Mesendoderm (in vitro differentiated cells): ENCODE data around the gene IL1RL1.

Experiments used
- DNase-seq: peaks from one replicate; pipeline ENCODE4 v3.0.0; 2013
- H2AK5ac ChIP-seq: 2 replicates; pipeline ENCODE4 v1.6.1; 2013; ENCODE audit warnings: low read length, inconsistent platforms
- H2BK120ac ChIP-seq: 2 replicates; pipeline ENCODE4 v1.6.1; 2013; ENCODE audit warnings: low read depth, mild to moderate bottlenecking, low read length, moderate library complexity, mixed read lengths
- H2BK15ac ChIP-seq: replicated peaks from 2 replicates; pipeline ENCODE4 v1.6.1; 2013; ENCODE audit warnings: low read depth, mild to moderate bottlenecking, moderate library complexity
- H2BK5ac ChIP-seq: 2 replicates; pipeline ENCODE4 v1.6.1; 2013; ENCODE audit warnings: low read length, inconsistent platforms
- H3K18ac ChIP-seq: 2 replicates; pipeline ENCODE4 v1.6.1; 2013; ENCODE audit warnings: mild to moderate bottlenecking, low read length, mixed read lengths
- H3K23ac ChIP-seq: one replicate; pipeline ENCODE4 v1.6.1; 2013; ENCODE audit warnings: low read length
- H3K27ac ChIP-seq: 2 replicates; pipeline ENCODE4 v1.5.1; 2013; ENCODE audit warnings: low read depth, mild to moderate bottlenecking, inconsistent platforms, low read length, moderate library complexity
- H3K27me3 ChIP-seq: 2 replicates; pipeline ENCODE4 v1.6.1; 2013; ENCODE audit warnings: low read length, control low read depth, mild to moderate bottlenecking, inconsistent platforms; ENCODE audit not compliant: insufficient read depth, poor library complexity
- H3K36me3 ChIP-seq: 2 replicates; pipeline ENCODE4 v1.6.1; 2013; ENCODE audit warnings: low read length, inconsistent platforms; ENCODE audit not compliant: control insufficient read depth, insufficient read depth
- H3K4ac ChIP-seq: one replicate; pipeline ENCODE4 v1.6.1; 2013; ENCODE audit warnings: low read depth, mild to moderate bottlenecking, low read length, moderate library complexity
- H3K4me1 ChIP-seq: 2 replicates; pipeline ENCODE4 v1.6.1; 2013; ENCODE audit warnings: low read depth, low read length, inconsistent platforms; ENCODE audit not compliant: control insufficient read depth
- H3K4me2 ChIP-seq: 2 replicates; pipeline ENCODE4 v1.6.1; 2013; ENCODE audit warnings: low read length
- H3K4me3 ChIP-seq: 2 replicates; pipeline ENCODE4 v1.5.1; 2013; ENCODE audit warnings: mild to moderate bottlenecking, low read length
- H3K56ac ChIP-seq: one replicate; pipeline ENCODE4 v1.6.1; 2013; ENCODE audit warnings: low read length
- H3K79me1 ChIP-seq: 2 replicates; pipeline ENCODE4 v1.6.1; 2013; ENCODE audit warnings: low read length, inconsistent platforms
- H3K79me2 ChIP-seq: 2 replicates; pipeline ENCODE4 v1.6.1; 2013; ENCODE audit warnings: mild to moderate bottlenecking, low read length; ENCODE audit not compliant: control insufficient read depth, insufficient read depth
- H3K9ac ChIP-seq: 2 replicates; pipeline ENCODE4 v1.6.1; 2013; ENCODE audit warnings: low read length, inconsistent platforms
- H4K5ac ChIP-seq: one replicate; pipeline ENCODE4 v1.6.1; 2013; ENCODE audit warnings: low read length
- H4K8ac ChIP-seq: one replicate; pipeline ENCODE4 v1.6.1; 2013; ENCODE audit warnings: low read depth, mild to moderate bottlenecking, control low read depth, low read length, moderate library complexity
- WGBS: extraction: QIAGEN DNeasy Blood & Tissue Kit; methylation state at CpG from one replicate; pipeline ENCODE4 v1.1.7; 2013; ENCODE audit warnings: low lambda C conversion rate, missing lambda C conversion rate; ENCODE audit not compliant: insufficient coverage; ENCODE audit errors: extremely low coverage; 5-methylcytosine and 5-hydroxymethylcytosine counted together

IL1RL1 gene

GRCh38 chr2:102294802-102295489, 16.4 kb upstream of the IL1RL1 start:
- Histone ChIP-seq H3K79me2 (no peaks in the 10 kb centered on the region), H3K27ac (no peak overlapping the region), H3K18ac (no peak overlapping the region), H3K56ac (no peak overlapping the region), H3K4ac (no peak overlapping the region), H4K8ac (no peak overlapping the region), H2AK5ac (no peak overlapping the region), H3K27me3 (no peaks in the 10 kb centered on the region), H3K4me1 (no peaks in the 10 kb centered on the region), H2BK120ac (no peak overlapping the region), H3K4me3 (no peak overlapping the region), H4K5ac (no peak overlapping the region), H2BK15ac (no peak overlapping the region), H3K9ac (no peak overlapping the region), H2BK5ac (no peak overlapping the region), H3K23ac (no peak overlapping the region), H3K36me3 (no peaks in the 10 kb centered on the region), H3K79me1 (no peaks in the 10 kb centered on the region), H3K4me2 (no peak overlapping the region)
- DNase-seq, result no peak
- no CpG with 5 or more reads among the region's 3 CpGs for WGBS

- Histone ChIP-seq H3K9ac (no peak overlapping the region), H4K8ac (no peak overlapping the region), H2BK5ac (no peak overlapping the region), H3K79me2 (no peaks in the 10 kb centered on the region), H3K27me3 (no peaks in the 10 kb centered on the region), H2BK15ac (no peak overlapping the region), H3K4me2 (no peak overlapping the region), H3K4me3 (no peak overlapping the region), H3K18ac (no peak overlapping the region), H3K4me1 (no peaks in the 10 kb centered on the region), H3K36me3 (no peaks in the 10 kb centered on the region), H3K4ac (no peak overlapping the region), H2BK120ac (no peak overlapping the region), H4K5ac (no peak overlapping the region), H3K27ac (no peak overlapping the region), H2AK5ac (no peak overlapping the region), H3K23ac (no peak overlapping the region), H3K79me1 (no peaks in the 10 kb centered on the region), H3K56ac (no peak overlapping the region)
- DNase-seq, result no peak
- WGBS, result no CpG with 5 or more reads among the region's 1 CpG
Observed at GRCh38 chr2:102295566-102295965, 15.8 kb upstream of the IL1RL1 start.

GRCh38 chr2:102296449-102296848, 14.9 kb upstream of the IL1RL1 start:
- Histone ChIP-seq H3K9ac (no peak overlapping the region), H3K23ac (no peak overlapping the region), H4K8ac (no peak overlapping the region), H3K36me3 (no peaks in the 10 kb centered on the region), H2BK120ac (no peak overlapping the region), H3K56ac (no peak overlapping the region), H3K18ac (no peak overlapping the region), H3K4me1 (no peaks in the 10 kb centered on the region), H3K4me2 (no peak overlapping the region), H3K79me2 (no peaks in the 10 kb centered on the region), H3K27ac (no peak overlapping the region), H3K27me3 (no peaks in the 10 kb centered on the region), H3K4me3 (no peak overlapping the region), H3K4ac (no peak overlapping the region), H2AK5ac (no peak overlapping the region), H2BK5ac (no peak overlapping the region), H2BK15ac (no peak overlapping the region), H3K79me1 (no peaks in the 10 kb centered on the region), H4K5ac (no peak overlapping the region)
- DNase-seq, result no peak

GRCh38 chr2:102297891-102298290, 13.5 kb upstream of the IL1RL1 start:
- H3K4me2 ChIP-seq, result no peak overlapping the region
- H4K5ac ChIP-seq, result no peak overlapping the region
- H2BK120ac ChIP-seq, result no peak overlapping the region
- no peak overlapping the region for H3K56ac ChIP-seq
- no peak overlapping the region for H3K18ac ChIP-seq
- WGBS, result no CpG with 5 or more reads among the region's 3 CpGs
- no peak overlapping the region for H3K23ac ChIP-seq
- H2BK15ac ChIP-seq, result no peak overlapping the region
- no peak overlapping the region for H3K27ac ChIP-seq
- H3K4me3 ChIP-seq, result no peak overlapping the region
- no peak overlapping the region for H3K4ac ChIP-seq
- H3K79me1 ChIP-seq, result no peaks in the 10 kb centered on the region
- no peak overlapping the region for H4K8ac ChIP-seq
- no peaks in the 10 kb centered on the region for H3K4me1 ChIP-seq
- no peaks in the 10 kb centered on the region for H3K36me3 ChIP-seq
- no peak overlapping the region for H3K9ac ChIP-seq
- H2BK5ac ChIP-seq, result no peak overlapping the region
- DNase-seq, result no peak
- H2AK5ac ChIP-seq, result no peak overlapping the region
- H3K27me3 ChIP-seq, result no peaks in the 10 kb centered on the region
- H3K79me2 ChIP-seq, result no peaks in the 10 kb centered on the region

- H3K4ac ChIP-seq, result no peak overlapping the region
- WGBS, result no CpG with 5 or more reads among the region's 7 CpGs
Observed at GRCh38 chr2:102301867-102302362, 9.4 kb upstream of the IL1RL1 start.

GRCh38 chr2:102302458-102302857, 8.9 kb upstream of the IL1RL1 start:
- Histone ChIP-seq H3K27ac (no peak overlapping the region), H3K4me1 (no peaks in the 10 kb centered on the region), H2BK5ac (no peak overlapping the region), H3K18ac (no peak overlapping the region), H2AK5ac (no peak overlapping the region), H4K8ac (no peak overlapping the region), H3K79me1 (no peaks in the 10 kb centered on the region), H3K79me2 (no peaks in the 10 kb centered on the region), H3K27me3 (no peaks in the 10 kb centered on the region), H2BK120ac (no peak overlapping the region), H3K4ac (no peak overlapping the region), H3K4me3 (no peak overlapping the region), H2BK15ac (no peak overlapping the region), H3K56ac (no peak overlapping the region), H3K23ac (no peak overlapping the region), H3K4me2 (no peak overlapping the region), H4K5ac (no peak overlapping the region), H3K9ac (no peak overlapping the region), H3K36me3 (no peaks in the 10 kb centered on the region)
- no peak for DNase-seq
- no CpG with 5 or more reads among the region's 3 CpGs for WGBS

More at GRCh38 chr2:102301867-102302362, 9.4 kb upstream of the IL1RL1 start:
- H3K9ac ChIP-seq, result no peak overlapping the region
- no peaks in the 10 kb centered on the region for H3K36me3 ChIP-seq
- no peak overlapping the region for H3K4me3 ChIP-seq
- H3K79me1 ChIP-seq, result no peaks in the 10 kb centered on the region
- H3K4me2 ChIP-seq, result no peak overlapping the region
- no peak overlapping the region for H4K8ac ChIP-seq
- no peak overlapping the region for H4K5ac ChIP-seq
- no peak overlapping the region for H2AK5ac ChIP-seq
- peak; percentile 87 for DNase-seq
- no peak overlapping the region for H3K23ac ChIP-seq
- H2BK5ac ChIP-seq, result no peak overlapping the region
- H3K4me1 ChIP-seq, result no peaks in the 10 kb centered on the region
- H3K56ac ChIP-seq, result no peak overlapping the region
- H3K27ac ChIP-seq, result no peak overlapping the region
- H3K27me3 ChIP-seq, result no peaks in the 10 kb centered on the region
- no peaks in the 10 kb centered on the region for H3K79me2 ChIP-seq
- no peak overlapping the region for H2BK120ac ChIP-seq
- no peak overlapping the region for H3K18ac ChIP-seq
- no peak overlapping the region for H2BK15ac ChIP-seq
